AG04449 (cell line): ENCODE data around the gene PTPN1.
"Not testable (repeated sequence)": the region's sequence is repeated elsewhere in the genome, so short reads cannot be mapped to it uniquely, and the experiment has no call there.

Experiments
- CTCF ChIA-PET: fragments of 350-600 bp; formaldehyde crosslinking; extraction: SDS; loops from one replicate; lab custom pipeline; 2021; ENCODE audit warnings: antibody characterized with exemption; lab: Yijun Ruan, JAX
- POLR2A ChIA-PET: fragments of 400-600, 350-600 bp; formaldehyde crosslinking; extraction: SDS; loops from one replicate; lab custom pipeline; 2020; ENCODE audit warnings: antibody characterized with exemption, inconsistent platforms; lab: Yijun Ruan, JAX
- DNase-seq: peaks from one replicate; pipeline ENCODE4 v3.0.0-alpha.2; 2010; ENCODE audit warnings: low read depth, low spot score
- H3K4me3 ChIP-seq: 2 replicates; pipeline ENCODE4 v1.5.1; 2011; ENCODE audit warnings: low read depth, mild to moderate bottlenecking, control low read depth, low read length
- CTCF ChIP-seq: IDR thresholded peaks from one replicate; pipeline ENCODE4 v1.5.1; 2011; ENCODE audit warnings: mild to moderate bottlenecking, moderate library complexity, low read length, control low read depth, inconsistent platforms; ENCODE audit not compliant: insufficient read depth; ENCODE audit errors: missing control alignments

Gene PTPN1

GRCh38 chr20:50471231-50471630 lies 39.0 kb upstream of the PTPN1 start:
- no peak for DNase-seq
- no peak for TF ChIP-seq CTCF
- ChIA-PET CTCF (interaction anchor here (1.2 to 13.6 kb wide), 6 partner anchors 10 to 284 kb away, joined by 3 to 523 read pairs (median 4); partner anchors contain the start of gene CEBPB), POLR2A (no interaction called here)
- H3K4me3 ChIP-seq, result no peak overlapping the region

DNA sequence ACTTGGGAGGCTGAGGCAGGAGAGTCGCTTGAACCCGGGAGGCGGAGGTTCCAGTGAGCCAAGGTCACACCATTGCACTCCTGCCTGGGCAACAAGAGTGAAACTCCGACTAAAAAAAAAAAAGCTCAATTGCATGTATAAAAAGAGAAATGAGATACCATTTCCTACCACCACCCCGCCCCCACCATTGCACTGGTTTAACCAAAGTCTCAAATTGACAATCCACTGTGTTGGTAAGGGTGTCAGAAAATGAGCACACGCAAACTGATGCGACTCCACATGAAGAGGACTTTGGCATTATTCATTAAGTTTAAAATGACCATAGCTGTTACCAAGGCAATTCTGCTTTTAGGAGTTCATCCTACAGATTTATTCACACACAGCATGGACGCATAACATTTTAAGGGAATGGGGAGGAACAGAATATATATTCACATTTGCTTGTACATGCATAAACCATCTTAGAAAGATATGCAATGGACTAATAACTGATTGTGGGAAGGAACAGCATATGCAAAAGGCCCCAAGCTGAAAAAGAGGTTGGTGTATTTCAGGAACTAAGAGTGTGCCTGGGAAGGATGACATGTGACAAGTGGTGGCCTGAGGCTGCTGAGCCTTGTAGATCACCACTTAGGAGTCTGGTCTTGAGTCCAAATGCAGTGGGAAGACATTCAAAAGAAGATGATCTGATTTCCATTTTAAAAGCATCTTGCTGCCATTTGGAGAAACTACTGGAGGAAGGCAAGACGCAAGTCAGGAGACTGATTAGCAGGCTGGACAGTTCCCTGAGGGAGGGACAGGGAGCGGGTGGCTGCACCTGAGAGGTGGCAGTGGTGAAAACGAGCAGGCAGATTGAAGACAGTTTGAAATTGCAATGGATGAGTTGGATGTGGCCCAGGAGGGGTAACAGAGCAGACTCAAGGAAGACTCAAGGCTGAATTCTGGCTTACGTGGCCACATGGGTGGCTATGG lies 37.2 kb upstream of the PTPN1 start:
- DNase-seq, result no peak
- no peak overlapping the region for H3K4me3 ChIP-seq
- no peak for TF ChIP-seq CTCF
- ChIA-PET POLR2A (no interaction called here), CTCF (interaction anchor here (1.2 to 13.6 kb wide), 3 partner anchors 14 to 286 kb away, joined by 4 to 523 read pairs (median 36); partner anchors contain the start of gene CEBPB)

DNA sequence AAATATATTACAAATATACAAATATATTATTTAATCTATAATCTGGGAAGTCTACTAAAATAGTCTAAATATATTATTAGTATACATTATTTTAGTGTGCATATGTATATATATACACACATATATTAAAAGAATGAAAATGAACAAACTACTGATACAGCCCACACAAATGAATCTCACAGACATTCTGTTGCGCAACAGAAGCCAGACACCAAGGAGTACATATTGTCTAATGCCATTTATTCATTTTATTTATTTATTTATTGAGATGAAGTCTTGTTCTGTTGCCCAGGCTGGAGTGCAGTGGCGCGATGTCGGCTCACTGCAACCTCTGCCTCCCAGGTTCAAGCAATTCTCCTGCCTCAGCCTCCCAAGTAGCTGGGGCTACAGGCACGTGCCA lies 35.8 kb upstream of the PTPN1 start:
- H3K4me3 ChIP-seq, DNase-seq, POLR2A ChIA-PET: not testable (repeated sequence)
- CTCF ChIA-PET, result interaction anchor here (1.8 to 1.9 kb wide), 2 partner anchors 9 to 11 kb away, joined by 6 to 10 read pairs; no protein-coding TSS in a partner anchor

DNA sequence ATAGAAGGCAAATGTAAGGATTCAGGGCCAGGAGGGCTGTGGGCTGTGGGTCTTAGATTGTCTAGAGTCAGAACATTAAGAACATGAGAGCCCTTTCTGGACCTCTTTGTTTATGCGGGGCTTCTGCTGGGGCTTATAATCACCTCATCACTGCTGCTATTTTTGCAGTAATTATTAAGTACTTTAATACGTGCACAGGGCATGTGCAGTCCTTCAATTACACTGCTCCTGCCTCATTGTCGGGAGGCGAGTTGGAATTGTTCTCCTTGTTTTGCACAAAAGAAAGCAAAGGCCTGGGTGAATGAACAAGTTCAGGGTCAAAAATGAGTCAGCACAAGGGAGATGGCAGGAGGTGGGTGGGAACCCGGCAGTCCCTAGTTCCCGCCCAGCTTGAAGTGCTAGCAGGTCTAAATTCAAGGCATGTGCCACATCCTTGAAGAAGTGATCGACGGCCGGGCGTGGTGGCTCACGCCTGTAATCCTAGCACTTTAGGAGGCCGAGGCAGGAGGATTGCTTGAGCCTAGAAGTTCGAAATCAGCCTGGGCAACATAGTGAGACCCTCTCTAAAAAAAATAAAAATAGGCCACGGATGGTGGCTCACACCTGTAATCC lies 34.4 kb upstream of the PTPN1 start:
- DNase-seq, result no peak
- CTCF ChIA-PET, result interaction anchor here (1.1 to 1.9 kb wide), 4 partner anchors 8 to 274 kb away, joined by 3 to 10 read pairs (median 4); no protein-coding TSS in a partner anchor
- H3K4me3 ChIP-seq, result no peak overlapping the region
- POLR2A ChIA-PET, result no interaction called here
- no peak for TF ChIP-seq CTCF

- CTCF ChIA-PET, result interaction anchor here (1.0 to 5.3 kb wide), 7 partner anchors 12 to 292 kb away, joined by 3 to 62 read pairs (median 3); no protein-coding TSS in a partner anchor
- POLR2A ChIA-PET, result no interaction called here
These were observed 32.8 kb upstream of the PTPN1 start for GRCh38 chr20:50477239-50477872.

More at GRCh38 chr20:50477239-50477872, 32.8 kb upstream of the PTPN1 start:
- TF ChIP-seq CTCF, result no peak
- no peak overlapping the region for H3K4me3 ChIP-seq
- DNase-seq, result no peak
